IMR-90 (cell line): ENCODE data around the gene PNPLA5. TPM values are rescaled to one million over a fixed set of nuclear protein-coding genes. Genes with fewer than 3 reads are reported as not detected.

Source experiments
- ATAC-seq: fragments of 200-7000 bp; cut with Tn5 transposase; 2 replicates; pipeline ENCODE4 v1.9.1; 2020; ENCODE audit warnings: low read depth, mild to moderate bottlenecking, moderate library complexity
- BruUV-seq: library from RNA; stranded (reverse); fragments of 400-500 nt; replicated peaks from 2 replicates; lab custom pipeline; 2021; lab: Mats Ljungman, UMichigan
- CTCF ChIA-PET: fragments of 300-600 bp; formaldehyde crosslinking; extraction: SDS; loops from one replicate; lab custom pipeline; 2021; ENCODE audit warnings: antibody characterized with exemption; lab: Yijun Ruan, JAX
- POLR2A ChIA-PET: fragments of 300-600 bp; sonication (Branson Sonifier 250); formaldehyde crosslinking; loops from one replicate; lab custom pipeline; 2022; ENCODE audit warnings: antibody characterized with exemption; ENCODE audit not compliant: unreplicated experiment; lab: Charles Lee
- DNase-seq: peaks from one replicate; pipeline ENCODE4 v3.0.0; 2013
- H2AFZ ChIP-seq: replicated peaks from 2 replicates; pipeline ENCODE3; 2013; ENCODE audit warnings: low read length, mild to moderate bottlenecking; ENCODE audit not compliant: poor library complexity
- H2AK5ac ChIP-seq: 2 replicates; pipeline ENCODE4 v1.6.1; 2013; ENCODE audit warnings: low read depth, low read length, inconsistent platforms
- H2AK9ac ChIP-seq: replicated peaks from 2 replicates; pipeline ENCODE3; 2013; ENCODE audit warnings: mild to moderate bottlenecking, low read depth, low read length, moderate library complexity; ENCODE audit not compliant: poor library complexity
- H2BK120ac ChIP-seq: 2 replicates; pipeline ENCODE4 v1.6.1; 2013; ENCODE audit warnings: low read depth, low read length, inconsistent platforms
- H2BK15ac ChIP-seq: 3 replicates; pipeline ENCODE4 v1.6.1; 2013; ENCODE audit warnings: low read depth, low read length, inconsistent platforms
- H2BK20ac ChIP-seq: 2 replicates; pipeline ENCODE4 v1.6.1; 2013; ENCODE audit warnings: low read depth, mild to moderate bottlenecking, inconsistent platforms, low read length, moderate library complexity
- H2BK5ac ChIP-seq: 2 replicates; pipeline ENCODE4 v1.6.1; 2013; ENCODE audit warnings: mild to moderate bottlenecking, low read depth, low read length, inconsistent platforms; ENCODE audit not compliant: poor library complexity, severe bottlenecking
- H3K14ac ChIP-seq: replicated peaks from 2 replicates; pipeline ENCODE4 v1.6.1; 2013; ENCODE audit warnings: low read depth, low read length, inconsistent platforms
- H3K18ac ChIP-seq: 2 replicates; pipeline ENCODE4 v1.6.1; 2013; ENCODE audit warnings: low read depth, low read length, control low read depth
- H3K23ac ChIP-seq: 2 replicates; pipeline ENCODE4 v1.6.1; 2013; ENCODE audit warnings: low read depth, low read length, inconsistent platforms
- H3K27ac ChIP-seq: 2 replicates; pipeline ENCODE4 v1.5.1; 2013; ENCODE audit warnings: mild to moderate bottlenecking, control low read depth, low read length; ENCODE audit not compliant: insufficient read depth
- H3K27me3 ChIP-seq: 2 replicates; pipeline ENCODE4 v1.6.1; 2013; ENCODE audit warnings: low read length; ENCODE audit not compliant: control insufficient read depth, insufficient read depth
- H3K36me3 ChIP-seq: 2 replicates; pipeline ENCODE4 v1.6.1; 2013; ENCODE audit warnings: low read length, mixed read lengths; ENCODE audit not compliant: control insufficient read depth, insufficient read depth
- H3K4ac ChIP-seq: 2 replicates; pipeline ENCODE4 v1.6.1; 2013; ENCODE audit warnings: low read depth, low read length, inconsistent platforms
- H3K4me1 ChIP-seq: 2 replicates; pipeline ENCODE4 v1.6.1; 2013; ENCODE audit warnings: low read length, mixed read lengths; ENCODE audit not compliant: control insufficient read depth, insufficient read depth
- H3K4me2 ChIP-seq: 2 replicates; pipeline ENCODE4 v1.6.1; 2013; ENCODE audit warnings: low read depth, mild to moderate bottlenecking, control low read depth, low read length, moderate library complexity
- H3K4me3 ChIP-seq: 2 replicates; pipeline ENCODE4 v1.5.1; 2013; ENCODE audit warnings: low read depth, mild to moderate bottlenecking, control low read depth, low read length, moderate library complexity; ENCODE audit not compliant: insufficient read depth
- H3K56ac ChIP-seq: 2 replicates; pipeline ENCODE4 v1.6.1; 2013; ENCODE audit warnings: low read length, inconsistent platforms; ENCODE audit not compliant: insufficient read depth; ENCODE audit errors: extremely low read depth
- H3K79me1 ChIP-seq, 2 experiments: 2 replicates each; pipeline ENCODE4 v1.6.1; 2013; ENCODE audit warnings: low read length in 2 of 2, inconsistent platforms in 1 of 2, low read depth in 1 of 2
- H3K9ac ChIP-seq: 2 replicates; pipeline ENCODE4 v1.6.1; 2013; ENCODE audit warnings: low read depth, low read length, control low read depth
- H3K9me1 ChIP-seq: 2 replicates; pipeline ENCODE4 v1.6.1; 2013; ENCODE audit warnings: low read length, inconsistent platforms; ENCODE audit not compliant: insufficient read depth
- H3K9me3 ChIP-seq: 2 replicates; pipeline ENCODE4 v1.6.1; 2013; ENCODE audit warnings: low read length; ENCODE audit not compliant: control insufficient read depth, insufficient read depth
- H4K20me1 ChIP-seq: 2 replicates; pipeline ENCODE4 v1.6.1; 2013; ENCODE audit warnings: low read length, inconsistent platforms; ENCODE audit not compliant: insufficient read depth
- H4K5ac ChIP-seq: 2 replicates; pipeline ENCODE4 v1.6.1; 2013; ENCODE audit warnings: mild to moderate bottlenecking, low read depth, low read length, control low read depth
- H4K8ac ChIP-seq, 2 experiments: 2 replicates each; pipeline ENCODE4 v1.6.1; 2013; ENCODE audit warnings: low read depth in 2 of 2, low read length in 2 of 2, control low read depth in 1 of 2, inconsistent platforms in 1 of 2
- H4K91ac ChIP-seq: 2 replicates; pipeline ENCODE4 v1.6.1; 2013; ENCODE audit warnings: low read depth, low read length, inconsistent platforms; ENCODE audit not compliant: insufficient read depth
- MAFK ChIP-seq: IDR thresholded peaks from 2 replicates; pipeline ENCODE4 v1.6.1; 2012; ENCODE audit warnings: low read depth, low read length, improper control_type of control experiment
- RCOR1 ChIP-seq: IDR thresholded peaks from 2 replicates; pipeline ENCODE4 v1.6.1; 2012; ENCODE audit warnings: mild to moderate bottlenecking, low read length, improper control_type of control experiment; ENCODE audit not compliant: insufficient replicate concordance
- RFX5 ChIP-seq: IDR thresholded peaks from 2 replicates; pipeline ENCODE4 v1.8.0; 2012; ENCODE audit warnings: low read depth, mild to moderate bottlenecking, low read length, moderate library complexity
- SMC3 ChIP-seq: fragments of 150-350 bp; IDR thresholded peaks from 2 replicates; pipeline ENCODE4 v1.6.1; 2016; ENCODE audit warnings: low read depth, mild to moderate bottlenecking, antibody characterized with exemption, low read length, moderate library complexity
- WGBS, 2 experiments: methylation state at CpG; one replicate each; pipeline versions ENCODE4 v1.1.5 to v1.1.7; 2013; ENCODE audit warnings: missing lambda C conversion rate in 2 of 2; ENCODE audit not compliant: insufficient read length in 1 of 2; ENCODE audit errors: extremely low coverage in 2 of 2; 5-methylcytosine and 5-hydroxymethylcytosine counted together
- dilution Hi-C: fragments of 300-500 bp; cut with HindIII; formaldehyde crosslinking; loops from one replicate; pipeline ENCODE4 v1.14.3; 2018; ENCODE audit warnings: low sequenced_read_pairs; ENCODE audit not compliant: unreplicated experiment
- in situ Hi-C: fragments of 300-500 bp; cut with MboI; formaldehyde crosslinking; loops from 3 replicates; pipeline ENCODE4 v1.14.3; 2019; ENCODE audit warnings: low sequenced_read_pairs, inconsistent platforms, mixed read lengths
- intact Hi-C: fragments of 100-400 bp; cut with micrococcal nuclease; formaldehyde crosslinking; loops from 2 replicates; pipeline ENCODE4 v1.10.0; 2022
- polyA plus RNA-seq, 3 experiments: library from polyadenylated mRNA; depleted of rRNA; stranded (reverse); fragments of >200 nt; gene quantifications; 2 replicates each; pipeline ENCODE4 v1.2.3, GENCODE V29; 2012; ENCODE audit warnings: low replicate concordance in 1 of 3
- total RNA-seq: library from RNA; depleted of rRNA; stranded (reverse); fragments of >200 nt; gene quantifications from 2 replicates; pipeline ENCODE4 v1.2.3, GENCODE V29; 2012

PNPLA5 gene
- total and polyA plus RNA-seq, 2 of the 4 experiments (the other 2 are of a cell fraction) = 0.18 to 0.44 TPM

DNA sequence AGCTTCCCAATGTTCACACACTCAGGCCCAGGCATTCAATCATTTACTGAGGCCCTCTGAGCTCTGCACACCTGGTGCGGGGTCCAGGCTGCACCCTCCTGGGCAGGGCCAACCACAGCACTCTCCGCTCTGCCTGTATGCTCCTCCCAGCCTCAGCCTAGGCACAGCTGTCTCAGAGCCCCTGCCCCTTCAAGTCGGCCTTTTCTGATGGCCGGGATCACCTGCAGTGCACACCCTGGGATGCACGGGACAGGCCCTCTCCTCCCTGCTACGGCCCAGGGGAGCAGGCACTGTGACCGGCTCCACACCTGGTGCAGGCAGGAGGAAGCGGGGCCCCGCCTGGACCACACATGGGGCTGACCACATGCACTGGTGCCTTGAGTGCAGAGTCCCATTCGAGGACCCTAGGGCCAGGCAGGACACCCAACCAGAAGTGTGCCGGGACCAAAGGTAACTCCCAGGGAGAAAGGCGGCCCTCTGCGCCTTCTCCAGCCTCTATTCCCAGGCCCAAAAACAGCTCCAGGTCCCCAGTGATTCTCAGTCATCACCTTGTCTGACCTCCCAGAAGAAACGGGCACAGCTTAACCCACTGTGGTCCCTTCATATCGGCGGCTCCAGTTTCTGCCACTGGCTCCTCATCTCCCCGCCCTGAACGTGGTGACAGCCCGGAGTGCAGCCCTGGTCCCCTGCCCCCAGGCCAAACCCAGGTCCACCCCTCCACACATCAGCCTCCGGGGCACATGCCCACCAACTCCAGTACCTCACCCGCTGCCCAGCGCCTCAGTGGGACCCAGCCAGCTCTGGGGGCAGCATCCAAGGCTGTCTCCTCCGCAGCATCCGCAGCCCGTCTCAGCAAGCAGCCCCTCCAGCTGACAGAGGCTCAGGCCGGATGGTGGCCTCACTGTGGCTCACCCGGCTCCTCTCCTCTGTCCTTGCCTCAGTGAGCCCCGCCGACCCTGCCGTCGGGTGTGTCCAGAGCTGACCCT is 47.0 kb downstream of the PNPLA5 start:
- TF ChIP-seq RFX5 (no peak), MAFK (no peak), SMC3 (no peak), RCOR1 (no peak)
- Histone ChIP-seq H3K4me2 (no peak overlapping the region), H3K27ac (no peak overlapping the region), H2BK120ac (no peak overlapping the region), H4K8ac (no peak overlapping the region), H2BK15ac (no peak overlapping the region), H4K20me1 (peaks cover 8% of the 10 kb centered on the region), H2AFZ (no peak overlapping the region), H3K18ac (no peak overlapping the region), H3K9me3 (no peaks in the 10 kb centered on the region), H3K56ac (no peak overlapping the region), H2BK20ac (no peak overlapping the region), H3K4ac (no peak overlapping the region), H3K4me1 (peaks cover 5% of the 10 kb centered on the region; the same call in 1 of the 2 replicates), H3K27me3 (peaks cover under 1% of the 10 kb centered on the region; the same call in 1 of the 2 replicates), H3K9me1 (no peaks in the 10 kb centered on the region), H3K23ac (no peak overlapping the region), H2BK5ac (no peak overlapping the region), H3K9ac (no peak overlapping the region), H3K36me3 (no peaks in the 10 kb centered on the region), H2AK5ac (no peak overlapping the region), H4K5ac (no peak overlapping the region), H3K14ac (no peak overlapping the region), H3K4me3 (no peak overlapping the region), H3K79me1 (no peaks in the 10 kb centered on the region; a peak in 1 of 4 replicates), H2AK9ac (no peak overlapping the region), H4K91ac (no peak overlapping the region)
- CTCF ChIA-PET = interaction anchor here (0.6 kb wide), 1 partner anchor 18 kb away, joined by 3 read pairs; no protein-coding TSS in a partner anchor
- intact Hi-C loops = no loop called here
- DNase-seq (no peak), ATAC-seq (no peak)
- POLR2A ChIA-PET = no interaction called here
- in situ Hi-C loops = no loop called here
- WGBS, 2 experiments = 93% methylated on average over 16 of the region's 31 CpGs; no CpG with 5 or more reads in 1 of the 2 experiments
- no TSS peak for BruUV-seq
- dilution Hi-C loops = no loop called here
